ENCODE data around the gene THOP1. TPM values are rescaled to one million over a fixed set of nuclear protein-coding genes. Genes with fewer than 3 reads are reported as not detected.

Gene THOP1
- total and polyA plus RNA-seq, 7 donors, result 46.0 to 92.2 (median 59.0) TPM

DNA sequence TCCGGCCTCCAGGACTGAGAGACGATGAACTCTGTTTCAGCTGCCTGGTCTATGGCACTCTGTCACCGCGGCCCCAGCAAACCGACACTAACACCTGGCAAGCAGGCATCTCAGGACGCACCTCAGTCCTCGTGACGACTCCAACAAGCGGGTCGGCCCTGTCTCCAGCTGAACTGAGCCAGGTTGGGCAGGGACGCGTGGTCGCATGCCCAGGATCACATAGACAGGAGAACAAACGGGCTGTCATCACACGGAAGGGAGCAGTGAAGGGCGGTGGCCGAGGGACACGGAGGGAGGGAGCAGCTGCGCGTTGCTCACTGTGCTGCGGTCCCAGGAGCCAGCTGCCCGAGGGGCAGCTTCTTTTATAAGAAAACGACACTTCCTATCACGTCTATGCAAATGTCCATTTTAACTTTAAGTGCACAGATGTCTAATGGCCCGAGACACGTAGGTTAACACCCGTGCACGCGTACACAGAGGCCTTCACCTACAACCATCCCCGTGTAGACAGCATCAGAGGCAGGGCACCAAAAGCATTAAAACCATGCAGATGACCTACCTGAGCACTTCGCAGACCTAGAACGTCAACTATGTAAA lies 11.1 kb upstream of the THOP1 start:
- Histone ChIP-seq H3K4me1 (peaks cover 75% of the 10 kb centered on the region), H3K27ac (peak overlapping the region; percentile 76), H3K9me3 (no peaks in the 10 kb centered on the region), H3K36me3 (ENCODE audit: insufficient read depth in 1 of 2, low read depth in 1 of 2) (no peaks in the 10 kb centered on the region), H3K4me3 (peak overlapping the region; percentile 27), H3K27me3 (ENCODE audit: insufficient read depth in 3 of 3, low read length in 2 of 3) (no peaks in the 10 kb centered on the region)
- peak in 1 of 2 donors; percentile 57 for DNase-seq
- TF ChIP-seq CTCF (IDR thresholded peaks at IDR 0.05), result no peak
- 52 to 58% (median 56%) methylated on average over 32 of the region's 32 CpGs for WGBS, 3 donors
- ATAC-seq, result peak; percentile 9 to 50 (median 16)
- intact Hi-C loops (cut with DNase I), result no loop called here

- TF ChIP-seq CTCF (IDR thresholded peaks at IDR 0.05), result no peak
- no peak for DNase-seq
- Histone ChIP-seq H3K36me3 (ENCODE audit: insufficient read depth in 1 of 2, low read depth in 1 of 2) (no peaks in the 10 kb centered on the region), H3K27me3 (ENCODE audit: insufficient read depth in 3 of 3, low read length in 2 of 3) (no peaks in the 10 kb centered on the region), H3K4me3 (peak overlapping the region; percentile 43), H3K9me3 (no peaks in the 10 kb centered on the region), H3K4me1 (peaks cover 74% of the 10 kb centered on the region), H3K27ac (peak overlapping the region; percentile 76)
- no peak for ATAC-seq
- WGBS, 3 donors, result 55 to 64% (median 58%) methylated on average over 24 of the region's 24 CpGs
- intact Hi-C loops (cut with DNase I), result no loop called here
Measured at GRCh38 chr19:2774953-2775555, 10.2 kb upstream of the THOP1 start.

GRCh38 chr19:2775556-2776430 lies 9.5 kb upstream of the THOP1 start:
- peak overlapping the region; percentile 76 for H3K27ac ChIP-seq
- intact Hi-C loops (cut with DNase I), result no loop called here
- DNase-seq, result peak; percentile 66 to 70

More at GRCh38 chr19:2775556-2776430, 9.5 kb upstream of the THOP1 start:
- 47 to 57% (median 47%) methylated on average over 29 of the region's 29 CpGs for WGBS, 3 donors
- peaks cover 74% of the 10 kb centered on the region for H3K4me1 ChIP-seq
- no peaks in the 10 kb centered on the region for H3K9me3 ChIP-seq
- no peaks in the 10 kb centered on the region for H3K27me3 ChIP-seq (ENCODE audit: insufficient read depth in 3 of 3, low read length in 2 of 3)
- H3K4me3 ChIP-seq, result peak overlapping the region; percentile 43
- H3K36me3 ChIP-seq (ENCODE audit: insufficient read depth in 1 of 2, low read depth in 1 of 2), result no peaks in the 10 kb centered on the region
- no peak for TF ChIP-seq CTCF (IDR thresholded peaks at IDR 0.05)
- ATAC-seq, result peak; percentile 23 to 56 (median 41)
